ENCODE data around the gene GREB1.

The GREB1 gene

GRCh38 chr2:11581797-11582611, 48.2 kb downstream of the GREB1 start:
- no peak for DNase-seq

DNA sequence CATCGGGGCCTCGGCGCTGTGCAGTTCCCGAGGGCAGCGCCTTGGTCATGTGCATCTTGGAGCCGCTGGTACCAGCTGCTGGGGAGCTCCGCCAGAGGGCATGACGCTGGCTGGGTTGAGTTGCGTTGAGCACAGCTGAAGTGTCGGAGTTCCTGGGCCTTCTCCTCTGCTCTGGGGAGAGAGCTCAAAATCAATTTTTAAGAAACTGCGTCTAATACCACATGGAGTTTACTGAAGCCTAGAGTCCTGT, 48.7 kb downstream of the GREB1 start:
- DNase-seq, result no peak

- peak; percentile 70 for DNase-seq
Observed at GRCh38 chr2:11582862-11583752, 49.3 kb downstream of the GREB1 start.

DNA sequence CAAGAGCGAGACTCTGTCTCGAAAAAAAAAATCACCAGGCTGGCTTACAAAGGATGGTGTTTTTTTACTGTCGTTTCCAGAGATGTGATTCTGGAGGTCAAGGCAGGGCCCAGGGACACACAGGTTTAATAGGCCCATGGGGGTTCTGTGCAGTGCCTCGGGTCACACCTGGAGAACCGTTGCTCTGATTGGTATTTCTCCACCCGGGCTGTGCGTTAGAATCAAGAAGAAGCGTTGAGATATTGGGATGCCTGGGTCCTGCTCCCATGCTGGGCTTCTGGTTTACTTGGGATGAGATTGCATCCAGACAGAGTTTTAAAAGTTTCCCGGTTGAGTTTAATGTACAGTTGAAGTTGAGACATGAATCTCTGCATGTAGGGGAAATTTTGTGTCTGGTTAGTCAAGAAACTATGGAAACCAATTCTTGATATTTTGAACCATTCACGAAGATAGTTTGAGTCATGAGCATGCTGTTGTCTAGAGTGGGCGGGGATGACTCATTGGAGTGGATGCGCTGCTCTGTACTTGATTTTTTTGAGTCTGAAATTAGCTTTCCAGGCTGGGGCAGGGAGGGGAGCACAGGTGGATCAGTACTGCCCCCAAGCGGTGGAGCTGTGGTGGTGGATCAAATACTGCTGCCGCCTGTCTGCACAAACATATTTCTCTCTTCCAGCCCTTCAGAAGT, 50.1 kb downstream of the GREB1 start:
- DNase-seq, result peak; percentile 87

DNA sequence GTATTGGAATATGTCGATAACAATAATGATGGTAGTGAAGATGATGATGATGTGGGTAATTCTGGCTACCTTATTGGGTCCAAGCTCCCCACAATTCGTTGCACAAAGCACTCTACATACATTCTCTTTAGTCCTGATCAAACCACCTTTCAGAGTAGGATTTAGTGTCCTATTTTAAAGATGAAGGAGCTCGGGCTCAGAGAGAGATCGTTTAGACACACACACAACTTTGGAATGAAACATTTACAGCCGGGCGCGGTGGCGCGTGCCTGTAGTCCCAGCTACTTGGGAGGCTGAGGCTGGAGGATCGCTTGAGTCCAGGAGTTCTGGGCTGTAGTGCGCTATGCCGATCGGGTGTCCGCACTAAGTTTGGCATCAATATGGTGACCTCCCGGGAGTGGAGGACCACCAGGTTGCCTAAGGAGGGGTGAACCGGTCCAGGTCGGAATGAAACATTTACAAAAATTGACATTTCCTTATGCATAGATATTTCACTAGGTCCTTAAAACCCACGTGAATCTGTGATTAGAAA, 50.7 kb downstream of the GREB1 start:
- no peak for DNase-seq

DNA sequence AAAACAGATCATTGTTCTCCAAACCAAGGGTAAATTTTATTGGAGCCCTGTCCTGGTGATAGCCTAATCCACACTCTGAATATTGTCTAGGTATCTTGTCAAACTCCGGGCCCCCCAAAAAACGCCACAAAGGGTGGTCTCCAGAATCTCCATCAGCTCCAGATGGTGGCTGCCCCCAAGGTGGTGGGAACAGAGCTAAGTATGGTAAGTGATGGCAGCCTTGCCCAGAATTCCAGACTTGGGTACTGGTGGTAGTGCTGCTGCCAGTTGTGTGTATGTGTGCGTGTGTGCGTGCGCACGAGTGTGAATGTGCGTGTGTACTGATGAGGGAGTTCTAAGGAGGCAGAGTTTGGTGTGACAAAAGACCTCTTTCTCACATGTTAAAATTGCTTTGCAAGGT, 51.2 kb downstream of the GREB1 start:
- no peak for DNase-seq

DNA sequence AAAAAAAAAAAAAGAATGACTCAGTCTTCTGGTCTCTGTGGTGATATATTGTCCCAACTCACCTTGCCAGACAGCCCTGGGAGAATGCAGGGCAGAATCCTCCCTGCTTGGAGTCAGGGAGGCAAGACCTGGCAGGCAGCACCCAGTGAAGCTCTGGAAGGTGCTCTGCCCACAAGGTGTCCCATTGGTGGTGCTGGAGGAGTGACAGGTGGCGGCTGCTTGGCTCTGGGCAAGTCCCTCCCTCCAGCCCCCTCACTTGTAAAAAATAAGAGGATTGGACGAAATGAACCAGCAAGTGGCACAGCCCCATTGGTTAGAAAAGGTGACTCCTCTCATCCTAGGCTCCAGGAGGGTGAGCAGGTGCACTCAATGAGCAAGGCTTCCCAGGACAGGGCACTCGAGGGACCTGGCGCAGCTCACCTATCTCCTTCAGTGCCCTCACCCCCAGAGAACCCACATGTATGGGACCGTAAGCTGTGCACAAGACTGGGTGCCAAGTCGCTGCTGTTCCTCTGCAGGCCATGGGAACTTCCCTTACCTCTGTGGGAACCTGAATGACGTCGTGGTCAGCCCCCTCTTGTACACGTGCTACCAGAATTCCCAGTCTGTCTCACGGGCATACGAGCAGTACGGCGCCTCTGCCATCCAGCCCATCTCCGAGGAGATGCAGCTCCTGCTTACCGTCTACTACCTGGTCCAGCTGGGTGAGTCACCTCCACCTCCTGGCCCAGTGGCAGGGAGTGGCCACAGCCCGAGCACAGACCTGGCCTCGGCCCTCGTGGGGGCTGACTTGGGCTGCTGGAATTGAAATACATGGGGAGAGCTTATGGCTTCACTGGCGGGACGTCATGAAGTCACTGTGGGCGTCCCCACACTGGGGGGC, 54.6 kb downstream of the GREB1 start:
- no peak for DNase-seq

DNA sequence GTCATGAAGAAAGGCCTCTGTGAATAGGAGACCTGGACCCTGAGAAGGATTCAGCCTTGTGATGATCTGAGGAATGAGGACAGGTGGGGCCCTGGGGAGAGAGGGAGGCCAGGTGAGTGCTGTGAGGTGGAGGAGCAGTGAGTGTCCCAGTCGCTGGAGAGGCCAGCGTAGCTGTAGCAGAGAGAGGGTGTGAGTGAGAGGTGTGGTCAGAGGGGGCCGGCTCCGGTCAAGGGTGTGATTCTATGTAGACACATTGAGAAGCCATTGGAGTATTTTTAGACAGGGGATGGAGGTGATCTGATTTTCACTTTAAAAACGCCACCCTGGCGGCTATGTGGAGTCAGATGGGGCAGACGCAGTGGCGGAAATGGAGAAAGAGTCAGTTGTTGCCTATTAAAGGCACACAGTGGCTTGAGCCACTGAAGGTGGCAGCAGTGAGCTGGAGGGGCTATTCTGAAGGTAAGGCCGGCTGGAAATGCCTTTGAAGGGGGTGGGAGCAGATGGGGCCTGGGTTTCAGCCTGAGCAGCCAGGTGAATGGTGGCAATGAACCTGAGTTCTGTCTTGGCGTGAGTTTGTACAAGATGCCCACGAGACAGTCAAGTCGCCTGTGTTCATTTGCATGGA, 55.6 kb downstream of the GREB1 start:
- DNase-seq, result peak; percentile 10

GRCh38 chr2:11590193-11590592, 56.3 kb downstream of the GREB1 start:
- DNase-seq, result no peak

DNA sequence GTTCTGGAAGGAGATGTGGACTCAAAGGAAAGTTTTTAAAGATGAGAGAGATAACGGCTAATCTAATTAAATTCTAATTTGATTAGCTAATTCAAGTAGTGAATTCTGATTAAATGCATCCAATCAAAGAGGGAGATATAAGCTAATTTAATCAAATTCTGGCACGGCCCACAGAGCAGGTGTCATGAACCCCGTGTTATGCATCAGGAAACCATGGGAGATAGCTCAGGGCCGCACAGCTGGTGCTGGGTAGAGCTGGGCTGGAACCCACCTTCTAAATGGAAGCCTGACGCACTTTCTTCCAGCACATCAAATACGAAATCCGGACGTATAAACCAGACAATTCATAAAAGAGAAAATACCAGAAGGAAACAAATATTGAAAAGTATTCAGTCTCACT, 57.2 kb downstream of the GREB1 start:
- no peak for DNase-seq

DNA sequence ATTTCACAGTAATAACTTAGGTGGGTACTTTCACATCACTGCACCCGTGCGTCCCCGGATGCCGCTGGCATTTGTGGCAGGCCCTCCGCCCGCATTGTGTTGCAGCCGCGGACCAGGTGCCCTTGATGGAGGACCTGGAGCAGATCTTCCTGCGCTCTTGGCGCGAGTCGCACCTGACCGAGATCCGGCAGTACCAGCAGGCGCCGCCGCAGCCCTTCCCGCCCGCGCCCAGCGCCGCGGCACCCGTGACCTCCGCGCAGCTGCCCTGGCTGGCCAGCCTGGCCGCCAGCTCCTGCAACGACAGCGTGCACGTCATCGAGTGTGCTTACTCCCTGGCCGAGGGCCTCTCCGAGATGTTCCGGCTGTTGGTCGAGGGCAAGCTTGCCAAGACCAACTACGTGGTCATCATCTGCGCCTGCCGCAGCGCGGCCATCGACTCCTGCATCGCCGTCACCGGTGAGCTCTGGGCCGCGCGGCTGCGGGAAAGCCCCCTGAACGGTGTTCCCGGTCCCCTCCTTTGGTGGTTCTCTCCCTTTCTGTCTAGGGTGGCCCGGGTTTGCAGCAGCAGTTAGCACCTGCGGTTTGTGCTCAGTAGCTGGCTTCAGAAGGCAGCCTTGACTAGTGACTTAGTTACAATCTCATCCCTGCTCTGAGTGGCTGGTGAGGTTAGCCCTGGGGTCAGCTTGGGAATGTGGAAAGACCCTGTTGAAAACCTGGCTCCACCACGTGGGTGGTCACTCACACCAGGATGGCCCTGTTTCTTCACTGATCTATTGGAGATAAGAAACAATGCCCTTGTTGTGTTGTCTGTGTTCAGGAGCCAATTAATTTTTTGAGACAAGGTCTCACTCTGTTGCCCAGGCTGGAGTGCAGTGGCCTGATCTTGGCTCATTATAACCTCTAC, 59.1 kb downstream of the GREB1 start:
- DNase-seq, result no peak

- DNase-seq, result no peak
Observed at GRCh38 chr2:11596801-11597200, 63.0 kb downstream of the GREB1 start.

- no peak for DNase-seq
Observed at GRCh38 chr2:11597538-11598225, 63.8 kb downstream of the GREB1 start.

- no peak for DNase-seq
Observed at GRCh38 chr2:11598228-11598731, 64.4 kb downstream of the GREB1 start.

DNA sequence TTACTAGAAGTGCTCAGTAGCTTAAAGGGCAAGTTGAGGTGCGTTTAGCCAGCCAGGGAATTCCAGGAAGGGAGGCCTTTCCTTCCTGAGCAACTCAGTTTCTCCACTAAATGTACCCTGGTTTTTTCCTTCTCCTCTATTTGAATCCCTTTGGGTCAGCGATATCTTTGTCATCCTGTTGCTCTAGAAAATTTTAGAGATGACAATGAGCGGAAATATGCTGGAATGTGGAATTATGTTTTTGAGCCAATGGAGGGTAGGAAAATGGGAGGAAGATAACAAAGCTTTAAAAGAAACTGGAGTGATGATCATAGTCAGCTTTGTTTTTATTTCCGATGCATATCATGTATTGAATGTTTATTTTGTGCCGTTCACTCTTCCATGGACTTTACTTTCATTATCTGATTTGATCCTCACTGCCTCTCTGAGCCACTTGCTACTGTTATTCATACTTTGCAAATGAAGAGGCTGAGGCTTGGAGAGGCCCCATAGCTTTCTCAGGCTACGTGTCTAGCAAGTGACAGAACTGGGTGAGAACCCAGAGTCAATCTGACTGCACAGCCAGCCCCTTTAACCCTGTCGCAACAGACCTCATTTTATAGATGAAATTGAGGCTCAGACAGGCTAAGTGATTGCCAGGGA, 68.8 kb downstream of the GREB1 start:
- no peak for DNase-seq

GRCh38 chr2:11610624-11611242, 76.9 kb downstream of the GREB1 start:
- DNase-seq, result no peak

DNA sequence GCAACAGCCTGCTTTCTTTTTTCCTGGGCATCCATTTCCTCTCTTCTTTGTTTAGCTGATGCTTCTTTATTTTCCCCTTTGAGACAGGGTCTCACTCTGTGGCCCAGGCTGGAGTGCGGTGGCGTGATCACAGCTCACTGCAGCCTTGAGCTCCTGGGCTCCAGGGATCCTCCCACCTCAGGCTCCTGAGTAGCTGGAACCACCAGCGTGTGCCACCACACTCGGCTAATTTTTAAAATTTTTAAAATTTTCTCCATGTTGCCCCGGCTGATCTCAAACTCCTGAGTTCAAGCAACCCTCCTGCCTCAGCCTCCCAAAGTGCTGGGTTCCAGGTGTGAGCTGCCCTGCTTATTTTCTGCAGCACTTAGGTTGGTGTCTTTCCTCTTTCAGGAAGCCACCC, 77.4 kb downstream of the GREB1 start:
- no peak for DNase-seq

GRCh38 chr2:11612553-11613215, 78.8 kb downstream of the GREB1 start:
- no peak for DNase-seq

Measured in hematopoietic multipotent progenitor cell treated with erythropoietin and hydrocortisone succinate and interleukin-3 and kit ligand, for 6 days (in vitro differentiated cells).